ENCODE results near the gene TSHZ2. TPM values are rescaled to one million over a fixed set of nuclear protein-coding genes. Genes with fewer than 3 reads are reported as not detected.

TSHZ2 gene
- total and polyA plus RNA-seq, 11 donors = 1.8 to 12.1 (median 3.7) TPM

DNA sequence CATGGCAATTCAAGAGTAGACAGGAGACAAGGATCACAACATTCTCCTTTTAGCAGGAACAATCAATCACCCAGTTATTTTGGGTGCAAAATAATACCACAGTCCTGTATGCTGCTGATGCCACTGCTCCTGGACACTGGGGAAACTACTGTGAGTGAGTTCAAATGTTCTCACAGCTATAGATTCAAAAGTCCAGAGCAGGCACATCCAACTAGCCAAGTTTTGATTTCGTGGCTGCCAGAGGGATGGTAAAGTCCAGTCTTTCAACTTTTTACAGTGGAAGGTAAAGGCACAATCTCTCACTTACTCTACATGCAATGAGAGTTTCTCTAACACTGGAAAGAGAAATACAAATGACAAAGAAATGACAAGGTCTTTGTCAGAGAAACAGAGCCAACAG, 26.9 kb upstream of the TSHZ2 start:
- TF ChIP-seq CTCF (IDR thresholded peaks at IDR 0.05) = no peak
- no peak for TF ChIP-seq POLR2A (IDR thresholded peaks at IDR 0.05)
- Histone ChIP-seq H3K4me1 (no peaks in the 10 kb centered on the region), H3K27me3 (no peaks in the 10 kb centered on the region), H3K9me3 (peaks cover 0 to 2% (median 0%) of the 10 kb centered on the region in 12 donors), H3K4me3 (no peak overlapping the region), H3K27ac (no peak overlapping the region), H3K36me3 (no peaks in the 10 kb centered on the region)
- no peak for DNase-seq
- 52 to 69% (median 60%) methylated on average over 1 of the region's 1 CpG for WGBS, 4 donors
- no peak for ATAC-seq
- intact Hi-C loops (cut with DNase I) = no loop called here

DNA sequence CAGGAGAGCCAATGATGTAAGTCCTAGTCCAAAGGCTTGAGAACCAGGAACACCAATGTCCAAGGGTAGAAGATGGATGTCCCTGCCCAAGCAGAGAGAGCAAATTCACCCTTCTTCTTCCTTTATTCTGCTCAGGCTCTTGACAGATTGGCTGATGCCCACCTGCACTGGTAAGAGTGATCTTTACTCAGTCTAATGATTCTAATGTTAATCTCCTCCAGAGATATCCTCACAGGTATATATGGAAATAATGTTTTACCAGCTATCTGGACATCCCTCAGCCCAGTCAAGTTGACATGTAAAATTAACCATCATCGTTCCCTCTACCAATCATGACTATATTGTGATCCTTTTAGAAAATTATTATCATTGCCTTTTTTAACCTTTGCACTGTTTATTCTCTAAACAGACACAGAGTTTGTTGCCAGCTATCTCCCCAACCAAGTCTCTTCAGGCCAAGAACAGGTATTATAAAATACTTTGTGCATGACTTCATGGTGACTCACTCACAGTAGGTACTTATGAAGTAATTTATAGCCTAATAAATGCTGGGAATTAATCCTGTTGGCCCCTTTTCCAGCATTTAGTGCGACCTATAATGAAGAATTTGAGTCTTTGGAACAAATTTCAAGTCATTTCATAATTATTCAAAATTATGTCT, 26.2 kb upstream of the TSHZ2 start:
- intact Hi-C loops (cut with DNase I) = no loop called here
- no peaks in the 10 kb centered on the region for H3K4me1 ChIP-seq
- no peaks in the 10 kb centered on the region for H3K27me3 ChIP-seq
- ATAC-seq = no peak
- H3K36me3 ChIP-seq = no peaks in the 10 kb centered on the region
- no peak for TF ChIP-seq CTCF (IDR thresholded peaks at IDR 0.05)
- no peak for TF ChIP-seq POLR2A (IDR thresholded peaks at IDR 0.05)
- no peak overlapping the region for H3K27ac ChIP-seq
- no peak for DNase-seq
- H3K4me3 ChIP-seq = no peak overlapping the region
- 73 to 82% (median 78%) methylated on average over 2 of the region's 2 CpGs for whole genome bisulfite sequencing, 4 donors
- H3K9me3 ChIP-seq = peaks cover 0 to 2% (median 0%) of the 10 kb centered on the region in 12 donors

DNA sequence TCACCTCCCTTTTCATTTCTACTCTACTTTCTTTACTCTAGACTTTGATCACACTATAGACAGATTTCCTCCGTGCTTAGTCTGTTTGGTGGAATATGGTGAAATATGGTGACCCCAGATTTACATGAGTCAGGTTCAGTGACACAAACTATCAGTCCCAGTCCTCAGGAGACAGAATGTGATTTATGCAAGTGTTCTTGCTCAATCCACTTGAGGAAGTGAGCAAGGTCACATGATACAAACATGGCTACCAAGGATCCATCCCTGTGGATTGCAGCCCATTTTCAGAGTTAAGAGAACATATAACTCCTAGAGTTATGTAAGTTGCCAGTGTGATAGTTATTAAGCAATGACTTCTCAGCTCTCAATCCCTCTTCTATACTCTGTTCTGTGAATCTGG, 23.7 kb upstream of the TSHZ2 start:
- no peaks in the 10 kb centered on the region for H3K36me3 ChIP-seq
- no peak overlapping the region for H3K27ac ChIP-seq
- no peaks in the 10 kb centered on the region for H3K27me3 ChIP-seq
- intact Hi-C loops (cut with DNase I) = no loop called here
- H3K9me3 ChIP-seq = peaks cover 0 to 2% (median 0%) of the 10 kb centered on the region in 12 donors
- H3K4me3 ChIP-seq = no peak overlapping the region
- no peaks in the 10 kb centered on the region for H3K4me1 ChIP-seq
- no peak for ATAC-seq
- TF ChIP-seq CTCF (IDR thresholded peaks at IDR 0.05) = no peak
- no peak for TF ChIP-seq POLR2A (IDR thresholded peaks at IDR 0.05)
- 86 to 97% (median 93%) methylated on average over 1 of the region's 1 CpG for WGBS, 4 donors
- DNase-seq = no peak

DNA sequence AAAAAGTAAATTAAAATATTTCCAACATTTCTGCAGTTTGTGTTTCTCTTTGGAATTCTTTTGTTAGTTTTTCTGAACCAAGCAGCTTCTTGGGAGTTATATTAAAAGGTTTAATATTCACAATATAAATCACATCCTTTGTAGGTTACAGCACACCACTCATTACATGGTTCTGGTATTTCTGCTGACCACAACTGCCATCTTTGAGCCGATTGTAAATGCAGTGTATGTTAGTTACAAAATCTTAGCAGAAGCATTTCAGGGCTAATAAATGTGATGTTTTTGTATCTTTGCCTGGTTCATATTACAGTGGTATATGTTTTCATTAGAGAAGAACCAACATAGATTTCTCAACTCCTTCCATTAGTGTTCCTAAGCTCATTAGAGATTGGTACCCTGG, 19.1 kb upstream of the TSHZ2 start:
- Histone ChIP-seq H3K4me1 (no peaks in the 10 kb centered on the region), H3K27me3 (no peaks in the 10 kb centered on the region), H3K9me3 (no peaks in the 10 kb centered on the region), H3K36me3 (no peaks in the 10 kb centered on the region), H3K4me3 (no peak overlapping the region), H3K27ac (no peak overlapping the region)
- TF ChIP-seq POLR2A (IDR thresholded peaks at IDR 0.05) (no peak), CTCF (IDR thresholded peaks at IDR 0.05) (no peak)
- DNase-seq (no peak), ATAC-seq (no peak)
- intact Hi-C loops (cut with DNase I) = no loop called here
- 91 to 100% (median 97%) methylated on average over 1 of the region's 1 CpG for WGBS, 4 donors

Measured in heart left ventricle (tissue), 16 donors.